Lung (tissue), 12 donors: ENCODE data around the gene PMEPA1. TPM values are rescaled to one million over a fixed set of nuclear protein-coding genes. Genes with fewer than 3 reads are reported as not detected.

ENCODE experiments used
- ATAC-seq: fragments of 200-7000 bp; cut with Tn5 transposase; one replicate; pipeline ENCODE4 v1.9.1; 2020; ENCODE audit warnings: moderate number of reproducible peaks; ENCODE audit not compliant: insufficient read depth, low FRiP score
- DNase-seq, 3 donors: peaks; one replicate each; pipeline ENCODE4 v3.0.0-alpha.2; 2013 to 2017
- H3K27ac ChIP-seq, 2 donors: one replicate each; pipeline ENCODE4 v1.5.1; 2013; ENCODE audit warnings: mild to moderate bottlenecking in 2 of 2, moderate library complexity in 2 of 2, control low read depth in 1 of 2, inconsistent platforms in 1 of 2, low read depth in 1 of 2, low read length in 1 of 2
- H3K27me3 ChIP-seq, 3 donors: one replicate each; pipeline ENCODE4 v1.5.1; 2013; ENCODE audit warnings: low read length in 2 of 3; ENCODE audit not compliant: control insufficient read depth in 3 of 3, insufficient read depth in 3 of 3
- H3K36me3 ChIP-seq, 4 donors: one replicate each; pipeline ENCODE4 v1.5.1; 2013; ENCODE audit warnings: low read length in 4 of 4, mild to moderate bottlenecking in 1 of 4, moderate library complexity in 1 of 4; ENCODE audit not compliant: control insufficient read depth in 4 of 4, insufficient read depth in 4 of 4
- H3K4me1 ChIP-seq, 5 donors: one replicate each; pipeline ENCODE4 v1.5.1; 2013; ENCODE audit warnings: low read length in 5 of 5, mild to moderate bottlenecking in 2 of 5, moderate library complexity in 1 of 5; ENCODE audit not compliant: control insufficient read depth in 5 of 5, insufficient read depth in 5 of 5
- H3K4me3 ChIP-seq: one replicate; pipeline ENCODE4 v1.5.1; 2013; ENCODE audit warnings: mild to moderate bottlenecking, control low read depth, moderate library complexity
- H3K9ac ChIP-seq, 2 donors: one replicate each; pipeline ENCODE4 v1.5.1; 2013; ENCODE audit warnings: low read length in 2 of 2, control low read depth in 1 of 2; ENCODE audit not compliant: insufficient read depth in 1 of 2
- H3K9me3 ChIP-seq, 4 donors: one replicate each; pipeline ENCODE4 v1.5.1; 2013; ENCODE audit warnings: low read length in 3 of 4, mild to moderate bottlenecking in 1 of 4, moderate library complexity in 1 of 4; ENCODE audit not compliant: control insufficient read depth in 4 of 4, insufficient read depth in 3 of 4
- WGBS, 2 donors: extraction: QIAGEN DNeasy Blood & Tissue Kit; methylation state at CpG; one replicate each; pipeline ENCODE4 v1.1.7; 2013; 5-methylcytosine and 5-hydroxymethylcytosine counted together
- polyA plus RNA-seq, 2 donors: library from polyadenylated mRNA; stranded (reverse); fragments of 200-250 nt; gene quantifications; one replicate each; pipeline ENCODE4 v1.2.1, GENCODE V29; 2013
- total RNA-seq, 2 donors: library from RNA; depleted of rRNA in 1 of 2; stranded (reverse); fragments of >200 nt in 1 of 2; gene quantifications; one replicate each; pipeline ENCODE4 v1.2.1, GENCODE V29; 2014 to 2021
- TF ChIP-seq, protein P1 (sequence below): IDR thresholded peaks from 2 replicates; pipeline ENCODE4 v1.5.1; 2012; ENCODE audit warnings: mild to moderate bottlenecking; ENCODE audit errors: control extremely low read depth, extremely low read depth
- donor health status: control.
- donor health status: control.
- donor health status: Bipolar disorder and iron deficiency.
- donor health status: healthy.
- donor health status: DM: yes; HTN: yes; CAD: no.

The PMEPA1 gene
- total and polyA plus RNA-seq, 4 donors = 10.0 to 44.0 (median 23.9) TPM

DNA sequence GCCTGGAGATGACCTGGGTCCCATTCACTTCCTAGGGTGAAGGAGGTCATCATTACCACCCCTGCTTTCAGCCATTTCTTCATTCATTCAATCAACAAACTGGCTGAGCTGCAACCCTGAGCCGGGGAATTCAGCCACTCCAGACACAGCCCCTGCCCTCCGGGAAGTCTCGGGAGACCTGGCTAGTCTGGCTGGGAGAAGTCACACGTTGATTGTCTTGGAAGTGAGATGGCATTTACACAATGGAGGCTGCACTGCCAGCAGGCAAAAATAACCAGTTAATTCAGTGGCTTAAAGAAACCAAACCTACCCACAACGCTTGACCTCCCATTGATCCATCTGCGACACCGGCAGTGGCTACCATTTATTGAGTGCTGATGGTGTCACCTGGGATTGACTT is 2.0 kb upstream of the PMEPA1 start:
- H3K27ac ChIP-seq = no peak overlapping the region
- ATAC-seq (no peak), DNase-seq (no peak)
- TF ChIP-seq, protein P1, sequence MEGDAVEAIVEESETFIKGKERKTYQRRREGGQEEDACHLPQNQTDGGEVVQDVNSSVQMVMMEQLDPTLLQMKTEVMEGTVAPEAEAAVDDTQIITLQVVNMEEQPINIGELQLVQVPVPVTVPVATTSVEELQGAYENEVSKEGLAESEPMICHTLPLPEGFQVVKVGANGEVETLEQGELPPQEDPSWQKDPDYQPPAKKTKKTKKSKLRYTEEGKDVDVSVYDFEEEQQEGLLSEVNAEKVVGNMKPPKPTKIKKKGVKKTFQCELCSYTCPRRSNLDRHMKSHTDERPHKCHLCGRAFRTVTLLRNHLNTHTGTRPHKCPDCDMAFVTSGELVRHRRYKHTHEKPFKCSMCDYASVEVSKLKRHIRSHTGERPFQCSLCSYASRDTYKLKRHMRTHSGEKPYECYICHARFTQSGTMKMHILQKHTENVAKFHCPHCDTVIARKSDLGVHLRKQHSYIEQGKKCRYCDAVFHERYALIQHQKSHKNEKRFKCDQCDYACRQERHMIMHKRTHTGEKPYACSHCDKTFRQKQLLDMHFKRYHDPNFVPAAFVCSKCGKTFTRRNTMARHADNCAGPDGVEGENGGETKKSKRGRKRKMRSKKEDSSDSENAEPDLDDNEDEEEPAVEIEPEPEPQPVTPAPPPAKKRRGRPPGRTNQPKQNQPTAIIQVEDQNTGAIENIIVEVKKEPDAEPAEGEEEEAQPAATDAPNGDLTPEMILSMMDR = no peak
- H3K9me3 ChIP-seq = no peaks in the 10 kb centered on the region
- 82 to 86% methylated on average over 7 of the region's 7 CpGs for WGBS, 2 donors
- no peak overlapping the region for H3K4me3 ChIP-seq
- no peaks in the 10 kb centered on the region for H3K27me3 ChIP-seq
- H3K36me3 ChIP-seq = no peaks in the 10 kb centered on the region
- H3K4me1 ChIP-seq = peaks cover 3 to 38% (median 23%) of the 10 kb centered on the region in 5 donors
- H3K9ac ChIP-seq = no peak overlapping the region

DNA sequence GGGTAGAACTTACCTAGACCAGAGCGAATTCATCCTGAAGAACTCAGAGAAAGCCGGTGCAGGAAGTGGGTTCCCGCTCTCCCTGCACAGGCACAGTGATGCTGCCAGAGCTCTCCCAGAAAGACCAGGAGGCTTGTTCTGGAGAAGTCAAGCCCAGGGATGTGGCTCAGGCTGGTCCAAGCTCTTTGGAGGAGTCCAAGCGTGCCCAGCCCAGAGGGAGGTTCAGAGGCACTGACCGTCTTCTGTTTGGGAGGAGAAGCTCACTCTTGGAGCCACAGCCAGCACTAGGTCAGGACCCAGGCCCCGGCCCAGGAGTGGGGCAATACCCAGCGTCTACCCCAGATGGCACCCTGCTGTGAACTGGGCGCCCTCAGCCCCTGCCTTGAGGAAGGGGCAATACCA is 1.5 kb upstream of the PMEPA1 start:
- no peak for ATAC-seq
- H3K9me3 ChIP-seq = no peaks in the 10 kb centered on the region
- TF ChIP-seq, protein P1 = no peak
- H3K27me3 ChIP-seq = no peaks in the 10 kb centered on the region
- no peaks in the 10 kb centered on the region for H3K36me3 ChIP-seq
- H3K27ac ChIP-seq = peak overlapping the region in 1 of 2 donors; percentile 95
- H3K4me3 ChIP-seq = no peak overlapping the region
- WGBS, 2 donors = 59 to 73% methylated on average over 8 of the region's 8 CpGs
- no peak for DNase-seq
- H3K9ac ChIP-seq = no peak overlapping the region
- H3K4me1 ChIP-seq = peaks cover 3 to 41% (median 22%) of the 10 kb centered on the region in 5 donors

DNA sequence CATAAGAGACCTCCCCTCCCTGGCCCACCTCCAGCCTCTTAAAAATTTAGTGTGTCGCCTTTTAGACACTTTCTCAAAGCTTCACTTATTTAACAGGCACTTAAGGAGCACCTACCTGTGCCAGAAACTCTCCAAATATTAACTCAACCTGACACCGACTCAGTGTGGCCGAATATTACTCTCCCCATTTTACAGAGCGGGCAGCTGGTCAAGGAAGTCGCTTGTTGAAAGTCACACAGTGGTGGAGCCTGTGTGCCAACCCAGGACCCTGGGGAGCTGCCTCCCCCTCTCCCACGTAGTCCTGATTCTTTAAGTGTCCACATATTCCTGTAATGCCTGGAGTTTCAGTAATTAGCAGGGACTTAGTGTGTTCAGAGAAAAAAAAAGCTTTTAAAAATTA is 1.0 kb upstream of the PMEPA1 start:
- Histone ChIP-seq H3K9ac (peak overlapping the region in 1 of 2 donors; percentile 81), H3K36me3 (no peaks in the 10 kb centered on the region), H3K9me3 (no peaks in the 10 kb centered on the region), H3K4me1 (peaks cover 3 to 42% (median 22%) of the 10 kb centered on the region in 5 donors), H3K27me3 (no peaks in the 10 kb centered on the region), H3K27ac (peak overlapping the region; percentile 95 to 99), H3K4me3 (no peak overlapping the region)
- WGBS, 2 donors = 24 to 44% methylated on average over 6 of the region's 6 CpGs
- DNase-seq = peak in 1 of 3 donors; percentile 48
- no peak for ATAC-seq
- TF ChIP-seq, protein P1 = no peak
